ENCODE data around the gene COPG1.

DNA sequence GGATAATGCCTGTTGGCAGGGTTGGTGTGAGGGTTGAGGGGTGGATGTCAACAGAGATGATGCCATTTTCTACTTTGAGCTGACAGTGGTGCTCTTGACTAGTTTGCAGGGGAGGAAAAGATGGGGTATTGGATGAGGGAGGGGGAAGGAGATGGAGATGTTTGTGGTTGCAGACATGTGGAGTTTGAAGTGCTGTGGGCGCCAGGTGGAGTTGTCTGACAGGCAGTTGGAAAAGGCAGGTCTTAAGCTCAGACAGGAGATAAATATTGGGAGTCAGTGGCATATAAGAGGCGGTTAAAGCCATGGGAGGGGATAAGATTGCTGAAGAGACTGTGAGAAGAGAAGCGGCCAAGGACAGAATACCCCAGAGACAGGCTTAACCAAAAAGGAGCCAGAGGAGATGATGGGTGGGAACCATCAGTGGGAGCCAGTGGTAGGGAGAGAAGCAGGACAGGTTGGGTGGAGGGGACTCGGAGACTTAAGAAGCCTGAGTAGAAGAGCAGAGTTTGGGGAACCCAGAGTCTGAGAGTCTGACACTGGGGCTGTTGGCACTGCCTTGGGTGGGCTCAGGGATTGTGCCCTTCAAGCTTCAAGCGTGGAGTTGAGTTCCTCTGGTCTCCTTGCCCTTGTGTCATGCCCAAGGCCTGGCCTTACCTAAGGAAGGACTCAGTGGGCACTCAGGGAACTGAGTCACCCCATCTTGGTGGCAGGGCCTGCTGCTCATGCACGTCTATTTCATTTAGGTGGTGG lies 13.9 kb downstream of the COPG1 start:
- TF ChIP-seq CTCF (IDR thresholded peaks at IDR 0.05) = no peak
- TF ChIP-seq POLR2A (IDR thresholded peaks at IDR 0.05; ENCODE audit: low read depth) = no peak
